HG02852 (cell line): ENCODE data around the gene CSNK2A1.

Source experiments
- ATAC-seq: cut with Tn5 transposase; IDR thresholded peaks from one replicate; pipeline ENCODE4 v1.9.1; 2021; ENCODE audit warnings: mild to moderate bottlenecking, moderate library complexity; ENCODE audit not compliant: unreplicated experiment

Gene CSNK2A1

GRCh38 chr20:568097-568652, 24.6 kb upstream of the CSNK2A1 start:
- no peak for ATAC-seq

- ATAC-seq = no peak
Measured at GRCh38 chr20:564192-564591, 20.6 kb upstream of the CSNK2A1 start.

GRCh38 chr20:563187-563586, 19.6 kb upstream of the CSNK2A1 start:
- ATAC-seq = no peak

- no peak for ATAC-seq
Measured at GRCh38 chr20:562232-562897, 18.8 kb upstream of the CSNK2A1 start.

- peak; percentile 51 for ATAC-seq
Measured at GRCh38 chr20:561437-562231, 18.0 kb upstream of the CSNK2A1 start.

GRCh38 chr20:560680-561079, 17.1 kb upstream of the CSNK2A1 start:
- ATAC-seq = no peak

- no peak for ATAC-seq
Measured at GRCh38 chr20:558117-558516, 14.5 kb upstream of the CSNK2A1 start.

- ATAC-seq = no peak
Measured at GRCh38 chr20:556984-557383, 13.4 kb upstream of the CSNK2A1 start.

GRCh38 chr20:555976-556385, 12.4 kb upstream of the CSNK2A1 start:
- no peak for ATAC-seq

- ATAC-seq = no peak
Measured at GRCh38 chr20:550611-551010, 7.0 kb upstream of the CSNK2A1 start.

GRCh38 chr20:549722-550496, 6.3 kb upstream of the CSNK2A1 start:
- ATAC-seq = no peak

GRCh38 chr20:548906-549305, 5.3 kb upstream of the CSNK2A1 start:
- ATAC-seq = no peak

- no peak for ATAC-seq
Measured at GRCh38 chr20:547394-547793, 3.8 kb upstream of the CSNK2A1 start.

GRCh38 chr20:546353-546752, 2.8 kb upstream of the CSNK2A1 start:
- ATAC-seq = no peak

GRCh38 chr20:544153-544725, 649 bp upstream of the CSNK2A1 start:
- ATAC-seq = no peak

GRCh38 chr20:542777-543368, 717 bp downstream of the CSNK2A1 start:
- peak; percentile 2 for ATAC-seq

GRCh38 chr20:540391-541201, 3.0 kb downstream of the CSNK2A1 start:
- no peak for ATAC-seq

- no peak for ATAC-seq
Measured at GRCh38 chr20:539848-540247, 3.7 kb downstream of the CSNK2A1 start.

GRCh38 chr20:539191-539590, 4.4 kb downstream of the CSNK2A1 start:
- ATAC-seq = no peak

GRCh38 chr20:537983-538382, 5.6 kb downstream of the CSNK2A1 start:
- no peak for ATAC-seq
